Peyer's patch (tissue), 4 donors: Measurements from ENCODE around the gene SLC12A8. TPM values are rescaled to one million over a fixed set of nuclear protein-coding genes. Genes with fewer than 3 reads are reported as not detected.

Experiments
- DNase-seq, 3 donors: peaks; one replicate each; pipeline ENCODE4 v3.0.0-alpha.2; 2017 to 2019
- H3K27ac ChIP-seq, 4 donors: fragments of 200-600 bp; sonication (generic); one replicate each; pipeline ENCODE4 v1.5.1; 2016 to 2019
- H3K27me3 ChIP-seq, 2 donors: fragments of 200-600 bp; sonication (generic); one replicate each; pipeline ENCODE4 v1.5.1; 2019
- H3K36me3 ChIP-seq, 3 donors: fragments of 200-600 bp; sonication (generic); one replicate each; pipeline ENCODE4 v1.5.1; 2016 to 2019
- H3K4me1 ChIP-seq, 4 donors: fragments of 200-600 bp; sonication (generic); one replicate each; pipeline ENCODE4 v1.5.1; 2016 to 2019
- H3K4me3 ChIP-seq, 4 donors: fragments of 200-600 bp; sonication (generic); 1 replicate in 3 of 4; 2 replicates in 1 of 4; pipeline ENCODE4 v1.5.1; 2016 to 2019; ENCODE audit warnings: mild to moderate bottlenecking in 1 of 4
- H3K9me3 ChIP-seq, 4 donors: fragments of 200-600 bp; sonication (generic); one replicate each; pipeline ENCODE4 v1.5.1; 2016 to 2019; ENCODE audit warnings: mild to moderate bottlenecking in 1 of 4
- POLR2A ChIP-seq, 2 donors: fragments of 450-650 bp; IDR thresholded peaks; one replicate each; pipeline ENCODE4 v1.5.1; 2017; ENCODE audit warnings: antibody characterized with exemption in 2 of 2, mild to moderate bottlenecking in 2 of 2, moderate library complexity in 2 of 2
- total RNA-seq, 4 donors: library from RNA; depleted of rRNA; stranded (reverse); fragments of >200 nt; gene quantifications; one replicate each; pipeline ENCODE4 v1.1.0, GENCODE V29; 2016
- TF ChIP-seq, protein P1 (sequence below), 6 experiments: fragments of 450-650 bp in 4 of 6; fragments of 200-600 bp in 2 of 6; sonication (generic) in 1 of 6; IDR thresholded peaks; one replicate each; pipeline ENCODE4 v1.5.1; 2017 to 2019; ENCODE audit warnings: antibody characterized with exemption in 6 of 6, mild to moderate bottlenecking in 3 of 6, moderate library complexity in 1 of 6

SLC12A8 gene
- total RNA-seq, 4 donors from 2014 or later, result 24.2 to 31.4 (median 26.3) TPM

- H3K27me3 ChIP-seq, result no peaks in the 10 kb centered on the region
- DNase-seq, result no peak
- no peaks in the 10 kb centered on the region for H3K9me3 ChIP-seq
- no peak overlapping the region for H3K27ac ChIP-seq
- no peaks in the 10 kb centered on the region for H3K36me3 ChIP-seq
- no peak for TF ChIP-seq POLR2A (IDR thresholded peaks at IDR 0.05)
- TF ChIP-seq, protein P1, sequence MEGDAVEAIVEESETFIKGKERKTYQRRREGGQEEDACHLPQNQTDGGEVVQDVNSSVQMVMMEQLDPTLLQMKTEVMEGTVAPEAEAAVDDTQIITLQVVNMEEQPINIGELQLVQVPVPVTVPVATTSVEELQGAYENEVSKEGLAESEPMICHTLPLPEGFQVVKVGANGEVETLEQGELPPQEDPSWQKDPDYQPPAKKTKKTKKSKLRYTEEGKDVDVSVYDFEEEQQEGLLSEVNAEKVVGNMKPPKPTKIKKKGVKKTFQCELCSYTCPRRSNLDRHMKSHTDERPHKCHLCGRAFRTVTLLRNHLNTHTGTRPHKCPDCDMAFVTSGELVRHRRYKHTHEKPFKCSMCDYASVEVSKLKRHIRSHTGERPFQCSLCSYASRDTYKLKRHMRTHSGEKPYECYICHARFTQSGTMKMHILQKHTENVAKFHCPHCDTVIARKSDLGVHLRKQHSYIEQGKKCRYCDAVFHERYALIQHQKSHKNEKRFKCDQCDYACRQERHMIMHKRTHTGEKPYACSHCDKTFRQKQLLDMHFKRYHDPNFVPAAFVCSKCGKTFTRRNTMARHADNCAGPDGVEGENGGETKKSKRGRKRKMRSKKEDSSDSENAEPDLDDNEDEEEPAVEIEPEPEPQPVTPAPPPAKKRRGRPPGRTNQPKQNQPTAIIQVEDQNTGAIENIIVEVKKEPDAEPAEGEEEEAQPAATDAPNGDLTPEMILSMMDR (IDR thresholded peaks at IDR 0.05), result no peak
- H3K4me3 ChIP-seq, result no peak overlapping the region
- no peaks in the 10 kb centered on the region for H3K4me1 ChIP-seq
Measured at GRCh38 chr3:125186800-125187598, 25.5 kb downstream of the SLC12A8 start.

DNA sequence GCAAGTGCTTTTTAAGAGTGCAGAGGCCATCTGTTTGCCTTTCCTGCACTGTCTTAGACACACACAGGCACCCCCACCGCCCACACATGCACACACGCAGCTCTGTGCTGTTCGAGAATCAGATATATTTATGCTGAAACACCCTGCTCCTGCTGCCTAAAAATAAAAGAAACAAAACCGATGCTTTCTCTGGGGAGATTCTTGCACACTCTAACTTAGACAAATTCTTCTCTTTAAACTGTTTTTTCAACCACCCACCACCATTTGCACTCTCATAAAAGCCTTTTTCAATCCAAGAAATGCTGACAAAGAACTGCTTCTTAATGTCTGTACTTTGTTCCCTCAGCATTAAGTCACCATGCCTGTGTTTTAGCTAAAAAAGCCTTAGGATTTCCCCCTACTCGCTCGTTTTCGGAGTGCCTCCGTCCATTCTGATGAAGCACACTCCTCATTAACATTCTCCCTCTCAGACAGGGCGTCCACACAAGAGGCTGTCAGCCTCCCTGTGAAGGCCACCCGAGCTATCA, 26.2 kb downstream of the SLC12A8 start:
- TF ChIP-seq, protein P1 (IDR thresholded peaks at IDR 0.05), result no peak
- TF ChIP-seq POLR2A (IDR thresholded peaks at IDR 0.05), result no peak
- H3K4me1 ChIP-seq, result no peaks in the 10 kb centered on the region
- DNase-seq, result no peak
- H3K27ac ChIP-seq, result no peak overlapping the region
- H3K36me3 ChIP-seq, result no peaks in the 10 kb centered on the region
- no peaks in the 10 kb centered on the region for H3K27me3 ChIP-seq
- no peak overlapping the region for H3K4me3 ChIP-seq
- H3K9me3 ChIP-seq, result no peaks in the 10 kb centered on the region

DNA sequence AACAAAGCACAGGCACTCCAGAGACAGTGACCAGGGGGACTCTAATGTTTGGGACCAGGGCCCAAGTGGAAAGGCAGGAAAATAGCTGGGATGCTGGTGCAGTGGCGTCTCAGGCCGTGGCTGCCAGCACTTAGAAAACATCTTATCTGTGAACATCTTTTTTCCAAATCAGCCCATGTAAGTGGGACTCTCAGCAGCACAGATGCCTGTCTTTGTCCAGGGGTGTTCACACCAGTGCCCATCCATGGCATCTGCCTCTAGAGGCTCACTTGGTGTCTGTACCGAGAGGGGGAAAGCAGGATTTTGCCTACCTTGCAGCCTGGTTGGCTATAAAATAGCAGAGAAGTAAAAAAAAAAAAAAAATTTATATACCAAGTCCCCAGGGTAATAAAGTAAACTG, 26.7 kb downstream of the SLC12A8 start:
- Histone ChIP-seq H3K36me3 (no peaks in the 10 kb centered on the region), H3K27ac (no peak overlapping the region), H3K9me3 (no peaks in the 10 kb centered on the region), H3K27me3 (no peaks in the 10 kb centered on the region), H3K4me3 (no peak overlapping the region), H3K4me1 (no peaks in the 10 kb centered on the region)
- no peak for DNase-seq
- TF ChIP-seq, protein P1 (IDR thresholded peaks at IDR 0.05), result no peak
- TF ChIP-seq POLR2A (IDR thresholded peaks at IDR 0.05), result no peak

- TF ChIP-seq, protein P1 (IDR thresholded peaks at IDR 0.05), result no peak
- TF ChIP-seq POLR2A (IDR thresholded peaks at IDR 0.05), result no peak
- H3K4me3 ChIP-seq, result no peak overlapping the region
Measured at GRCh38 chr3:125179884-125180240, 32.7 kb downstream of the SLC12A8 start.

DNA sequence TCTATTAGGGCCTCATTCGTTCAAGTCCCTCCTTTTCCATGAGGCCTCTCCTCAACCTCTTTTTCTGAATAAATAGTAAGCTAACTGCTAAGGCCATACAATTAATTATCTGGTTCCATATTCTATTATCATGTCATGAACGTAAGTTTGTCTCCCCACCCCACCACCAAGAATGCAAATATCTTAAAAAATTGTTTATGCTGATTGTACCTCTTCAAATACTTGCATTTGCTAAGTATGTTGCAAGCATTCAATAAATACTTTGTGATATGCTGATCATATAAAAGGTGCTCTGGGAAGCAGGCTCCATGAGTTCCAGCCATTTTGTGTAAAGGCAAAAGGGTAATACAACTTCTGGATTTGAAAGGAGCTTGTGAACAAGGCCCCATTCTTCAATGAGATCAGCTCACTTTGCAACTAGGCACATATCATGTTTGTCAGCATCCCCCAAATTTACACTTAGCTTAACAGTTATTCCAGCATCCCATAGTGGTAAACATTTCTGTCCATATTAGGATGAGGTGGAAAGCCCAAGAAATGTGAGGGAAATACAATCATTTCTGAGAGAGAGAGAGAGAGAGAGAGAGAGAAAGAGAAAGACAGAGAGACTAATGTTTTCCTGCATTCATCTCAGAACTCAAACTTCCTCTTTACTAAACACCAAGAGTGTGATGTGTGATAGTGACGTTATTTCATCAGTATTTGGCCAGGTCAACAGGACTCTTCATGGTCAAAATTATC, 33.2 kb downstream of the SLC12A8 start:
- Histone ChIP-seq H3K36me3 (no peaks in the 10 kb centered on the region), H3K4me1 (no peaks in the 10 kb centered on the region), H3K9me3 (no peaks in the 10 kb centered on the region), H3K27me3 (no peaks in the 10 kb centered on the region), H3K27ac (no peak overlapping the region), H3K4me3 (no peak overlapping the region)
- DNase-seq, result no peak
- no peak for TF ChIP-seq POLR2A (IDR thresholded peaks at IDR 0.05)
- TF ChIP-seq, protein P1 (IDR thresholded peaks at IDR 0.05), result no peak

More at GRCh38 chr3:125179884-125180240, 32.7 kb downstream of the SLC12A8 start:
- Histone ChIP-seq H3K27ac (no peak overlapping the region), H3K36me3 (no peaks in the 10 kb centered on the region), H3K4me1 (no peaks in the 10 kb centered on the region), H3K27me3 (no peaks in the 10 kb centered on the region), H3K9me3 (no peaks in the 10 kb centered on the region)
- DNase-seq, result no peak
